Measurements from ENCODE around the gene IL1RL1. TPM values are rescaled to one million over a fixed set of nuclear protein-coding genes. Genes with fewer than 3 reads are reported as not detected.

IL1RL1 gene
- total RNA-seq: not detected in 2 replicates
- long read RNA-seq: 0 reads

- no peak for DNase-seq (ENCODE audit: low read depth, low spot score)
- Mint-ChIP-seq H3K27me3 (ENCODE audit: low read depth) (peaks cover 3% of the 10 kb centered on the region), H3K4me1 (no peaks in the 10 kb centered on the region), H3K4me3 (no peak within 1 kb of the TSS), H3K36me3 (ENCODE audit: low read depth) (no peaks in the 10 kb centered on the region), H3K27ac (ENCODE audit: unreplicated experiment) (no peak within 1 kb of the TSS), H3K9me3 (peaks cover 6% of the 10 kb centered on the region)
- TF ChIP-seq, protein P1, sequence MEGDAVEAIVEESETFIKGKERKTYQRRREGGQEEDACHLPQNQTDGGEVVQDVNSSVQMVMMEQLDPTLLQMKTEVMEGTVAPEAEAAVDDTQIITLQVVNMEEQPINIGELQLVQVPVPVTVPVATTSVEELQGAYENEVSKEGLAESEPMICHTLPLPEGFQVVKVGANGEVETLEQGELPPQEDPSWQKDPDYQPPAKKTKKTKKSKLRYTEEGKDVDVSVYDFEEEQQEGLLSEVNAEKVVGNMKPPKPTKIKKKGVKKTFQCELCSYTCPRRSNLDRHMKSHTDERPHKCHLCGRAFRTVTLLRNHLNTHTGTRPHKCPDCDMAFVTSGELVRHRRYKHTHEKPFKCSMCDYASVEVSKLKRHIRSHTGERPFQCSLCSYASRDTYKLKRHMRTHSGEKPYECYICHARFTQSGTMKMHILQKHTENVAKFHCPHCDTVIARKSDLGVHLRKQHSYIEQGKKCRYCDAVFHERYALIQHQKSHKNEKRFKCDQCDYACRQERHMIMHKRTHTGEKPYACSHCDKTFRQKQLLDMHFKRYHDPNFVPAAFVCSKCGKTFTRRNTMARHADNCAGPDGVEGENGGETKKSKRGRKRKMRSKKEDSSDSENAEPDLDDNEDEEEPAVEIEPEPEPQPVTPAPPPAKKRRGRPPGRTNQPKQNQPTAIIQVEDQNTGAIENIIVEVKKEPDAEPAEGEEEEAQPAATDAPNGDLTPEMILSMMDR (conservative IDR thresholded peaks at IDR 0.05): no peak
These were observed at the start of gene IL1RL1 for GRCh38 chr2:102310964-102311640. Gene IL1RL1 (plus strand): TSS chr2:102311563. CDS start chr2:102338265, 26,702 bp downstream.

- Mint-ChIP-seq H3K27ac (ENCODE audit: unreplicated experiment) (no peak overlapping the region), H3K9me3 (peaks cover 2% of the 10 kb centered on the region), H3K4me1 (no peaks in the 10 kb centered on the region), H3K36me3 (ENCODE audit: low read depth) (no peaks in the 10 kb centered on the region), H3K27me3 (ENCODE audit: low read depth) (peaks cover 11% of the 10 kb centered on the region), H3K4me3 (no peak overlapping the region)
- TF ChIP-seq, protein P1 (conservative IDR thresholded peaks at IDR 0.05): no peak
- no peak for DNase-seq (ENCODE audit: low read depth, low spot score)
These were observed 48.9 kb upstream of the IL1RL1 start for GRCh38 chr2:102262216-102263129.

- Mint-ChIP-seq H3K27me3 (ENCODE audit: low read depth) (peaks cover 8% of the 10 kb centered on the region), H3K4me1 (no peaks in the 10 kb centered on the region), H3K27ac (ENCODE audit: unreplicated experiment) (no peak overlapping the region), H3K9me3 (peaks cover 2% of the 10 kb centered on the region), H3K36me3 (ENCODE audit: low read depth) (no peaks in the 10 kb centered on the region), H3K4me3 (no peak overlapping the region)
- DNase-seq (ENCODE audit: low read depth, low spot score): no peak
- TF ChIP-seq, protein P1 (conservative IDR thresholded peaks at IDR 0.05): no peak
These were observed 46.4 kb upstream of the IL1RL1 start for GRCh38 chr2:102264952-102265351.

GRCh38 chr2:102266204-102266603 is 45.2 kb upstream of the IL1RL1 start:
- no peak for DNase-seq (ENCODE audit: low read depth, low spot score)
- TF ChIP-seq, protein P1 (conservative IDR thresholded peaks at IDR 0.05): no peak
- Mint-ChIP-seq H3K9me3 (peaks cover 5% of the 10 kb centered on the region), H3K36me3 (ENCODE audit: low read depth) (no peaks in the 10 kb centered on the region), H3K4me3 (no peak overlapping the region), H3K27me3 (ENCODE audit: low read depth) (peaks cover 16% of the 10 kb centered on the region), H3K27ac (ENCODE audit: unreplicated experiment) (no peak overlapping the region), H3K4me1 (no peaks in the 10 kb centered on the region)

DNA sequence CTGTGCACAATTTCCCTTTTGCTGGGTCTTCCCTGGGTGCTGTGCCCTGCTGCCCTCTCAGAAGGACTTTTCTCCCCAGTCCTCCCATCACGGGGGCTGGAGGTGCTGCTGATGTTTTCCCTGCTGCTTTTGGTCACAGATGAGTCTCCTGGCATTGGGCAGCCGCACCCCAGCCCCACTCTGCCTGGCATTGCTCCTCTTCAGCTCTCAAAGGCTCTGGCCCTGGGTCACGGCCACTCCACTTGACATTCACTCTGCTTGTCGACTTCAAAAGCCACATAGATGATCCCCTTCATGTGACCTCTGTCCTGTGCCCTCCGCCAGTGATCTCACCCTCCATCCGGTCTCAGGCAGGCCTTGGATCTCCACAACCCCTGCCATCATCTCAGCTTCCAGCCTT is 43.6 kb upstream of the IL1RL1 start:
- no peaks in the 10 kb centered on the region for H3K4me1 Mint-ChIP-seq
- no peak overlapping the region for H3K27ac Mint-ChIP-seq (ENCODE audit: unreplicated experiment)

More for the DNA sequence above, 43.6 kb upstream of the IL1RL1 start:
- no peak for DNase-seq (ENCODE audit: low read depth, low spot score)
- no peak overlapping the region for H3K4me3 Mint-ChIP-seq
- TF ChIP-seq, protein P1 (conservative IDR thresholded peaks at IDR 0.05): no peak
- H3K9me3 Mint-ChIP-seq: peaks cover 7% of the 10 kb centered on the region
- peaks cover 25% of the 10 kb centered on the region for H3K27me3 Mint-ChIP-seq (ENCODE audit: low read depth)
- no peaks in the 10 kb centered on the region for H3K36me3 Mint-ChIP-seq (ENCODE audit: low read depth)
